GM19328 (cell line): ENCODE measurements around the gene TSPAN1.
"Not testable (repeated sequence)": the region's sequence is repeated elsewhere in the genome, so short reads cannot be mapped to it uniquely, and the experiment has no call there.

ENCODE experiments used
- ATAC-seq: cut with Tn5 transposase; IDR thresholded peaks from one replicate; pipeline ENCODE4 v1.9.1; 2021; ENCODE audit warnings: mild to moderate bottlenecking, moderate library complexity; ENCODE audit not compliant: unreplicated experiment

Gene TSPAN1

GRCh38 chr1:46215504-46215903, 40.6 kb downstream of the TSPAN1 start:
- ATAC-seq = no peak

GRCh38 chr1:46218443-46218842, 43.6 kb downstream of the TSPAN1 start:
- no peak for ATAC-seq

GRCh38 chr1:46219551-46220520, 44.9 kb downstream of the TSPAN1 start:
- no peak for ATAC-seq

GRCh38 chr1:46220808-46221207, 45.9 kb downstream of the TSPAN1 start:
- no peak for ATAC-seq

- no peak for ATAC-seq
Observed at GRCh38 chr1:46221749-46222148, 46.9 kb downstream of the TSPAN1 start.

GRCh38 chr1:46223055-46223454, 48.2 kb downstream of the TSPAN1 start:
- ATAC-seq = not testable (repeated sequence)

- peak; percentile 65 for ATAC-seq
Observed at GRCh38 chr1:46223472-46223943, 48.6 kb downstream of the TSPAN1 start.

GRCh38 chr1:46224966-46225365, 50.1 kb downstream of the TSPAN1 start:
- ATAC-seq = no peak

- ATAC-seq = not testable (repeated sequence)
Observed at GRCh38 chr1:46231231-46231630, 56.3 kb downstream of the TSPAN1 start.
